RKO (cell line): ENCODE data around the gene TEX12.
"Not testable (repeated sequence)": the region's sequence is repeated elsewhere in the genome, so short reads cannot be mapped to it uniquely, and the experiment has no call there.

Source experiments
- DNase-seq: peaks from one replicate; pipeline ENCODE4 v3.0.0-alpha.2; 2016; ENCODE audit warnings: low spot score

TEX12 gene

GRCh38 chr11:112165049-112165448, 2.1 kb upstream of the TEX12 start:
- no peak for DNase-seq

- no peak for DNase-seq
These were observed 610 bp upstream of the TEX12 start for GRCh38 chr11:112166562-112166961.

- DNase-seq, result no peak
These were observed 5.3 kb downstream of the TEX12 start for GRCh38 chr11:112172362-112172994.

- no peak for DNase-seq
These were observed 6.0 kb downstream of the TEX12 start for GRCh38 chr11:112173152-112173551.

- DNase-seq, result peak; percentile 49
These were observed 7.8 kb downstream of the TEX12 start, which contains the start of gene BCO2 for GRCh38 chr11:112174789-112175598. BCO2 (plus strand) TSS chr11:112175512; CDS start chr11:112175602, 90 bp downstream.

GRCh38 chr11:112175599-112175952, 8.4 kb downstream of the TEX12 start:
- no peak for DNase-seq

GRCh38 chr11:112176077-112176476, 8.9 kb downstream of the TEX12 start:
- DNase-seq, result no peak

- no peak for DNase-seq
These were observed 10.4 kb downstream of the TEX12 start for GRCh38 chr11:112177589-112177988.

- no peak for DNase-seq
These were observed 11.3 kb downstream of the TEX12 start for GRCh38 chr11:112178428-112178827.

- DNase-seq, result no peak
These were observed 11.8 kb downstream of the TEX12 start for GRCh38 chr11:112178936-112179335.

- DNase-seq, result no peak
These were observed 12.4 kb downstream of the TEX12 start for GRCh38 chr11:112179601-112180000.

- DNase-seq, result no peak
These were observed 15.7 kb downstream of the TEX12 start for GRCh38 chr11:112182867-112183266.

GRCh38 chr11:112185883-112186282, 18.7 kb downstream of the TEX12 start:
- DNase-seq, result no peak

- no peak for DNase-seq
These were observed 19.1 kb downstream of the TEX12 start for GRCh38 chr11:112186304-112186703.

- not testable (repeated sequence) for DNase-seq
These were observed 27.9 kb downstream of the TEX12 start for GRCh38 chr11:112195113-112195512.

GRCh38 chr11:112195951-112196351, 28.8 kb downstream of the TEX12 start:
- DNase-seq, result no peak

GRCh38 chr11:112196519-112197087, 29.4 kb downstream of the TEX12 start:
- DNase-seq, result no peak

GRCh38 chr11:112199101-112199500, 31.9 kb downstream of the TEX12 start:
- DNase-seq, result not testable (repeated sequence)

GRCh38 chr11:112200252-112200651, 33.1 kb downstream of the TEX12 start:
- DNase-seq, result no peak

- no peak for DNase-seq
These were observed 38.9 kb downstream of the TEX12 start for GRCh38 chr11:112206071-112206470.

- DNase-seq, result no peak
These were observed 43.7 kb downstream of the TEX12 start for GRCh38 chr11:112210890-112211289.

GRCh38 chr11:112211536-112211935, 44.4 kb downstream of the TEX12 start:
- DNase-seq, result no peak

- DNase-seq, result no peak
These were observed 45.1 kb downstream of the TEX12 start for GRCh38 chr11:112212290-112212689.
